NCI-H187 (cell line): Measurements from ENCODE around the gene PEG3.
"Not testable (repeated sequence)": the region's sequence is repeated elsewhere in the genome, so short reads cannot be mapped to it uniquely, and the experiment has no call there.

Experiments
- DNase-seq, 2 experiments: peaks; one replicate each; lab custom pipeline; 2025; lab: John Stamatoyannopoulos, UW

The PEG3 gene

DNA sequence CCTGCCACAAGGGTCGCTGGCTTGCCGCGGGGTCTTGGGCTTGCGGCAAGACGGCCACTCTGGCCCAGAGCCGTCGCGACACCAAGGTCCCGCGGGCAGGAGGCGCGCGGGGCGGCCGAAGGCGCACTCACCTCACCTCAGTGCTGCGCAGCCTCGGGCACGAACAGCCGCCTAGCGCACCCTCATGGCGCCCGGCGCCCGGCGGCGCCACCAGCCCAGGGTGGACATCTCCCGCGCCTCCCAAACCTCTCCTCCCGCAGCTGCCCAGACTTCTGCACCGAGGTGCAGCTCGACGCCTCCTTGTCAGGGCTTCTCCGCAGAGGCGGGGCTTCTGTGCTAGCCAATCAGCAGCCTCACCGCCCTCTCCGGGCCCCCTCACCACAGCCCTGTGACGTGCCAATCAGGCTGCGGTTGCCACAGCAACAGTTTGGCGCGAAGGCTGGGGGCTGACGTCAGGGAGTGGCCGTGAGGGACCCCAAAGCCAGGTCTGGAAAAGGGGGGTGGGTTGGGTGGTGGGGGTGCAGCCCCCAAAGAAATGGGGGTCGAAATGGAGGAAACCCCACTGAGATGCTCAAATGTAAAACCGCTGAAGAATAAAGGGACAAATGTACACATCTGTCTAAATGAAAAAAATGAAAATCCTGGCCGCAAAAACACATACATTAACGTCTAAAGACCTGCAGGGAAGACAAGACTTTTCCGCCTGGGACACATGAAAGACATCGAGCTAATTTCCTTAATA lies at the start of gene PEG3, which contains the start of gene ZIM2:
TSS of gene PEG3 (minus strand) at position 276 of the 742 bp plus-strand sequence. CDS start 16,071 bp downstream, outside the sequence.
TSS of gene ZIM2 (minus strand) at position 276 of the 742 bp plus-strand sequence. CDS start 16,449 bp downstream, outside the sequence.
- DNase-seq: no peak

DNA sequence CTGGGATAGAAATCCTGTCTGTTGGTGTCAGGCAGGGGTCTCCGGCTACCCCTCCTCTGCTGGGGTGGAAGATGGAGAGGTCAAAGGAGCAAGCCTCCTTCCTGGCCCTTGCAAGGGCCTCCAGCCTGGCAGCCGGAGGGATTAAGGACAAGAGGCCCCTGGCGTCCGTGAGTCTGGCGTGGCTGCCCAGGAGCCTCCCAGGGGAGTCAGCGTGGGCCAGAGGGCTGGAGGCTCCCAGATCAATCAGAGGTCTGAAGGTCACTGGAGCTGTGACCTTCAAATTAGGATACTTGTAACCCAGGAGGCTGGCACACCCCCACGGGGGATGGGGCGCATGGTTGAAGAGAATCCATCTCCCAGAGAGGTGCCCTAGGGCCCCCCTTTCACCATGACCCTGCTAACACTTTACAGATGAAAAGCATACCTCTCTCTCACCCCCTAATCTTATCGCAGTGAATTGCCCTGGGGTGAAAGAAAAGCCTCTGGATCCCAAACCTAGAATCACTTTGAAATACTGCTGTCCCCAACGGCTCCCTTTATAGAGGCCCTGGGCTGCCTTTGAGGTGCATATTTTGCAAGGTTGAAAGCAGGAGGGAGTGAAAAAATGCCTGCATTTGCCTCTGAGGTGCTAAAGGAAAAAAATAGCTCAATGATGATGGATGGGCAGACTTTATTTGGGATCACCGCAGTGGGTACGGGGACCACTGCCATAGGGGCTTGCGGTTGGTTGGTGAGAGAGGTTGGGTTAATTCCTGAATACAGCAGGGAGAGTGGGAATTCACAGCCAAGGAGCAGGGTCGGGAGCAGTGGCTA lies 44.9 kb upstream of the PEG3 start:
- DNase-seq: no peak

DNA sequence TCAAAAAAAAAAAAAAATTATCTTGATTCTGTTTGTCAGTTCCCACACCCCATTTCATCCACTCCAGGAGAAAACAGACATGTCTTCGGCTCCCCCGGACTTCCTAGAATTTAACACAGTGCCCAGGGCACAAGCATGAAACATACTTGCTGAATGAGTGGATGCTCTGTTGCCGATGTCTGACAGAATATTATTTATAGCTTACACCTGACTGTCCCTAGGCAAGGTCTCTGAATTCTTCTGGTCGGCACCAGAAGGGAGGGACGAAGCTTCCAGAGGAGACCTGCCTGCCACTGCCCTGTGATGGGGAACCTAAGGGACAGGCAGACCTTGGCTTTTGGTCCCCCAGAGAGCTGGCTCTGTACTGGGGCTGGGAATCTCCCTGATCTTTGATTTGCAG lies 43.9 kb upstream of the PEG3 start:
- no peak for DNase-seq

DNA sequence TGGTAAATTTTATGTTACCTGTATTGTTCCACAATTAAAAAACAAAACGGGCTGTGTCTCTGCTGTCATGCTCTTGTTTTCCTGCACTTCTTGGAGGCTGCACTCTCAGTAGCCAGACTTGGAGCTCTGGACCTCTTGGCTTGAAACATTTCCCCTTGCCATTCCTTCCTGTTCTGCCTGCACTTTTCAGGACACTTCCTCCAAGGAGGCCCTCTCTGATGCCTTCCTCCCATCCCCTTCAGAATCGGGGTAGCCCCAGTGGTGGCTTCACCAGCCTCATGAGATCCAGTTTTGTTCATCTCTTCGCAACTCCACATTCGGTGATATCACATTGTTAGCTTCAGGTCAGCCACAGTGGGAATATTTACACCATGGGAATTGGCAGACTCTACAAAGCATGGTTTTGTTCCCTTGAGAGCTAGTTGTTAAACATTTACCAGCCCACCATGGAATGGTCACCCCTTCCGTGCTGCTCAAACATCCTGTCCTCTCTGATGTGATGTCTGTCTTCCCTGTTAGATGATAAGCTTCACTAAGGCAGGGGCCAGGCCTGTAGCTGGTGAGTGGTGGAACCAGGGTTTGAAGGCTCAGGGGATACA lies 40.2 kb upstream of the PEG3 start:
- no peak for DNase-seq

DNA sequence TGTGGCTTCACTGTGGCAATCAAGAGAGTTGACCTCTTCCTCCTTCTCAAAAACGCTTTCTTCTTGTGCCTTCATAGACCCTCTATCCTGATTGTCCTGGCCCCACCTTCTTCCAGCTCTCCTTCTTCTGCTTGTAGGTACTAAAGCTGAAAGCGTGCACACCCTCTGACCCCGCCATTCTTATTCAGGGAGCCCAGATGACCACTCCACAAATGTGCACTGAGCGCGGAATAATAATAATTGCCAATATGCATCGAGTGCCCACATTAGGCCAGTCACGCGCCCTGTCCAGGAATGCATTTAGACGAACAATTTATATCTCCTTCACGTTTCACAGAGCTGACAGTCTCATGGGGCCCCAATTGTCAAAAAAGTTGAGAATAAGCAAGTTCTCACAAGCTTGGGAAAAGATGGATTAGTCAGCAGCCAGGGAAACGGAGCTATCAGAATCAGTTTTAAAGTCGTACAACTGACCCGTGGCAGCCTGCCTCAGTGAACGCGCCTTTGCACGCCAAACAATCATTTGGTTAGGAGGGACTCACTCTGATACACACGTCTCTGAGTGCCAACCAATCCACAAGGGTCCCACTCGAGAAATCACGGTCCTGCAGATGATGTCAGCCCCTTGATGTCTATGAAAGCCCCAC lies 36.7 kb upstream of the PEG3 start:
- no peak for DNase-seq

DNA sequence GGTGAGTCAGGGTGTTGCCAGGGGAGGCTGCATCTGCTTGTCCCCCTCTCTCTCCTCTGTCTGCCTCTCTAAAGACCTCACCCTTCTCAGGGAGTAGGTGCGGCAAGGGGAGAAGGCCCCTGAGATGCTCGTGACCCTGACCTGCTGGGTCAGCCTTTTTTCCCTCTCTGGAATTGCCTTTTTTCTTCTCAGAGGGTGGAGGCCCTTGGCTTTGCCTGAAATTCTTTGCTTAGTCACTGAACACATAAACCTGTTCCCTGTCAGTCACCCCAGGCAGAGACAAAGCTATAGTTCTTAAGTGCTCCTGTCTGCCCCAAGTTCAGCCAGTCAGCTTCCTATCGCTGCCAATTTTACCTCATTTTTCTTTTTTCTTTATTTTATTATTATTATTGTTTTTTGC lies 35.2 kb upstream of the PEG3 start:
- DNase-seq: no peak

DNA sequence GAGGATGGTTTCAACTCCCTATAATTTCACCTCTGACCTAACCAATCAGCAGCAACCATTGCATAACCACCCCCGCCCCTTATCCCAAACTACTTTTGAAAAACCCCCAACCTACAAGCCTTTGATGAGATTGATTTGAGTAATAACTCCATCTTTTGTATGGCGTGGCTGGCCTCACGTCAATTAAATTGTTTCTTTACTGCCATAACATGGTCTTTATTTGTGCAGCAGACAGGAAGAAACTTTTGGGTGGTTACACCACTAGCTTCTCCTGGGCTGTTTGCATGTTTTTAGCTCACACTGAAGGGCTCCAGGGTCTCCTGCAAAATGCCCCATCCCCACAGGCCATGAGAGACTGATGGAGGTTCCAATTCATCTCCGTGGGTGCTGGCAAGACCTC lies 34.0 kb upstream of the PEG3 start:
- no peak for DNase-seq

DNA sequence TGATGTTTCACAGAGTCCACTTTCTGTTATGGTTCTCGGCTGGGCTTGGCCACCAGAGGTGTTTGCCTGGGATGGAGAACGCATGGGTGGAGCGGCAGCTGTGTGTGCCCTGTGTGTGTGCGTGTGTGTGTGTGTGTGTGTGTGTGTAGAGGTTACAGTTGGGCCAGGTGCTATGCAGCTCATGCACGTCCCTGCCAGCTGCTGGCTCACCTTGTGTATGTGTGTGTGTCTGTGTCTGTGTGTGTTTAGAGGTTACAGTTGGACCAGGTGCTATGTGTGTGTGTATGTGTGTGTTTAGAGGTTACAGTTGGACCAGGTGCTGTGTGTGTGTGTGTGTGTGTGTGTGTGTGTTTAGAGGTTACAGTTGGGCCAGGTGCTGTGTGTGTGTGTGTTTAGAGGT lies 33.0 kb upstream of the PEG3 start:
- no peak for DNase-seq

DNA sequence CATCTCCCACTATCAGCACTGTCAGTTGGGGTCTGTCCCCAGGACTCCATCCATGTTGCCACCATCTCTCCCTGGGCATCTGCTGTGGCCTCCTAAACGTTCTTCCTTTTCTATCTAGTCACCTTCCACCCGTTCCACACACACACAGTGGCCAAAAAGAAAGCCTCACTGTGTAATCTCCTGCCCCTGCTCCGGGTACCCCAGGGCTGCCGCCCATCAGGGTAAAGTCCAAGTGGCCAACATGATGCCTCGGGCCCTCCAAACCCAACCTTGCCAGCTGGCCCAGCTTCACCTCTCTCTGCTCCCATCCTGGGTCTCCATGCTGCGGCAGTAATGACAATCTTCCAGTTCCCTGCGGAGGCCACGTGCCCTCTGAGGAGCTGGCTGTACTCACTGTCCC lies 29.4 kb upstream of the PEG3 start:
- no peak for DNase-seq

DNA sequence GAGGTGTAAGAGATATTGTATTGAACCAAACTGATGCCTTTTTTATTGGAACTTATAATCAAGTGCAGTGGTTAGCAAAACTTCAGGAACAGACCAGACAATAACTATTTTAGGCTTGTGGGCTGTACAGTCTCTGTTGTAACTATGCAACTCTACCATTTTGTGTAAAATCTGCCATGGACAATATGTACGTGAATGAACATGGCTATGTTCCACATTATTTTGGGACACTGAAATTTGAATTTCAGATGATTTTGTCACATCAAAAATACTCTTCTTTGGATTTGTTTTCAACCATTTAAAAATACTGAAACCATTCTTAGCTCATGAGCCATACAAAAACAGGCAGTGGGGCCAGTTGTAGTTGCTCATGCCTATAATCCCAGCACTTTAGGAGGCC lies 27.9 kb upstream of the PEG3 start:
- no peak for DNase-seq

DNA sequence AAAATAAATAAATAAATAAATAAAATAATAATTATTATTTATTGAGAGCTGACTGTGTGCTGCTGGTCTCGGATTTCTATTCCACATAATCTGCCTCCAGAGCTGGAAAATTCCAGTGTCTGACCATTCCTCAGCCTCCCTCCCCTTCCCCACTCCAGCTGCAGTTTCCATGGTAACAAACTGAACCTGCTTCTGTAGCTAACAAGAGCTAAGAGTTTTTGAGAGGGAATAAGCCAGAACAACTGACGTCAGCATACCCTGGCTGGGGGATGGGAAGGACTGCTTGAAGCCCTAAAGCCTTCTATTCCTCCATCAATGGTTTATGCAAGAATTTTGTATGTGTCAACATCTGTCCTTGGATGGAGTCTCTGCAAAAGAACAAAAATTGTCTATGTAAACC lies 26.0 kb upstream of the PEG3 start:
- no peak for DNase-seq

DNA sequence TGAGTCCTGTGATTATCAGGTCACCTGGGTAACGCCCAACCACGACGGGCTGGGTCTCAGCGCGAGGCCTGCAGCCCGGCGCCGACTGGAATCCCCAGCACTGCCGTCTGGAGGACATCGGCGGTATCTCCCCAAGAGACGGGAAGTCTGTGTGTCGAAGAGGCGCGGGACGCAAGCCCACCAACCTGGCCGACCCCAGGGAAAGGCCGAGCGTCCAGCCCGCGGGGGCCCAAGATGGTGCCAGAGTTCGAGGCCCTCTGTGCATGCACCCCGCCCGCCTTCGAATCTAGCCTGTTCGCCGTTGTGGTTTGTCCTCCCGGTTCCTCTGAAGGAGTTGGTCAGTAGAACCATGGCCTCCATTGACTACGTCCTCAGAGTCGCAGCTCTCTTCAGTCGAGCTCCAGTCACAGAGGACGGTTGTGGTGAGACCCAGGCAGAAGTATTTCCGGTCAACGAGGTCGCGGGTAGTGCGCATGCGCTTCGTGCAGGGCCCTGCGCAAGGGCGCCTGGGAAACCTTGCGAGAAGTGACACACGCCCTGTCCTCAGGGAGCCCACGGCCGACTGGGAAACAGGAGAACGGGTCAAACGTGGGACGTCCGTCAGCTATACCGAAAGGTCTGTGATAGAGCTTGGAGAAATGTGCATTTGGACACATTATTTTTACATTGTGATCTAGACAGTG lies 24.1 kb upstream of the PEG3 start:
- no peak for DNase-seq

DNA sequence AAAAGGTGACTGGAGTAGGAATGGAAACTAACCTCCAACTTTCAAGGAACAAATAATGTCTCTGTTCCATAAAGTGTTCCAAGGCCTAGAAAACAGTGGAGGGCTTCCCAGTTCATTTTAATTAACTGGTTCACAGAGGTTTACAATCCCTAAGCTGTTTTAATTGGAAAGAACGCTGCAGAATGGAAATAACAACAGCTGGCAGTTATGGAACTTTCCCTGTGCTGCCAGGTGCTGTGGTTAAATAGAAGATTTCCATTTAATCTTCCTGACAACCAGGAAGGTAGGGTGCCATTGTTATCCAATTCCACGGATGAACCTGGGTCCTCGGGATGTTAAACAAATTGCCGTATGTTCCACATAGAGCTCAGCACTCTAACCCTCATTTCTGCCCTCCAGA lies 22.2 kb upstream of the PEG3 start:
- DNase-seq: no peak

DNA sequence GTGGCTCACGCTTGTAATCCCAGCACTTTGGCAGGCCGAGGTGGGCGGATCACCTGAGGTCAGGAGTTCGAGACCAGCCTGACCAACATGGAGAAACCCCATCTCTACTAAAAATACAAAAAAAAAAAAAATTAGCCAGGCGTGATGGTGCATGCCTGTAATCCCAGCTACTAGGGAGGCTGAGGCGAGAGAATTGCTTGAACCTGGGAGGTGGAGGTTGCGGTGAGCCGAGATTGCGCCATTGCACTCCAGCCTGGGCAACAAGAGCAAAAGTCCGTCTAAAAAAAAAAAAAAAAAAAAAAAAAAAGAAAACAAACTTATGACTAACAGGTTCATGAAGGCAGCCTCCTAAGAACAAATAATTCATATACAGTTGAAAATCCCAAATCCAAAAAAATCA lies 19.9 kb upstream of the PEG3 start:
- DNase-seq: not testable (repeated sequence)

DNA sequence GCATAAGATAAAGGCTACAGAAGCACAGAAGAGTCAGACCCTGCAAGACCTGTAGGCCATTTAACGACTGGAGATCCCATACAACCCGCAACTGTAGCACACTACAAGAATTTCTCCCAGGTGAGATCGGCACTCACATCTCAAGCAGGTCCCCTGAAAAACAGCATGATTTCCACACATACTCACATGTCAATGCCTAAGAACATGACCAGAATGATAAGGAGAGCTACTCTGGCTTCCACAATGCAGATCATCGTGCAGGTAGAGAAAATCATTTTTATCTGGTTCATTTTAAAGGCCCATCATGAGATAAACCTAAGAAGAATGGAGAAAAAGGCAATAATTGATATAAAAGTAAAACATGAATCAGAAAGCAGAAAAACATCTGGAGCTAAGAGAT lies 17.5 kb upstream of the PEG3 start:
- DNase-seq: no peak

DNA sequence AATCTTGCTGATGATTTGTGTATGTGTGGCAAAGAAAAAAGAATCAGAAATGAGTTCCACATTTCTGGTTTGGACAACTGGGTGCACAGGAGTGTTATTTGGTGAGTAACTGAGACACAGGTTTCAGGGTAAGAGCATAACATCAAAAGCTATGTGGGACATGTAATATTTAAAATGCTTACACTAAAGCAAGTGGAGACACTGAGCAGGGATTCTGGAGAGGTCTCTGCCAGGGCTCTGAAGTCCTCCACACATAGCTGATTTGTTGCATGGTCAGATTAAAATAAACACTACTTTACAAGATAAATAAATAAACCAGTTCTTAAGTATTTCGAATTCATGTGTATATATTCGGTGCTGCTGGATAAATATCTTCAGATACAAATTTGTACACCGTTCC lies 16.3 kb upstream of the PEG3 start:
- no peak for DNase-seq

DNA sequence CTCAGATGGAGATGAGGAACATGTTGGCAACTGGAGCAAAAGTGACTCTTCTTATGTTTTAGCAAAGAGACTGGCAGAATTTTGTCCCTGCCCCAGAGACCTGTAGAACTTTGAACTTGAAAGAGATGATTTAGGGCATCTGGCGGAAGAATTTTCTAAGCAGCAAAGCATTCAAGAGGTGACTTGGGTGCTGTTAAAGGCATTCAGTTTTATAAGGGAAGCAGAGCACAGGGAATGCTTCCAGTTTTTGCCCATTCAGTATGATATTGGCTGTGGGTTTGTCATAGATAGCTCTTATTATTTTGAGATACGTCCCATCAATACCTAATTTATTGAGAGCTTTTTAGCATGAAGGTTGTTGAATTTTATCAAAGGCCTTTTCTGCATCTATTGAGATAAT lies 11.8 kb upstream of the PEG3 start:
- not testable (repeated sequence) for DNase-seq

DNA sequence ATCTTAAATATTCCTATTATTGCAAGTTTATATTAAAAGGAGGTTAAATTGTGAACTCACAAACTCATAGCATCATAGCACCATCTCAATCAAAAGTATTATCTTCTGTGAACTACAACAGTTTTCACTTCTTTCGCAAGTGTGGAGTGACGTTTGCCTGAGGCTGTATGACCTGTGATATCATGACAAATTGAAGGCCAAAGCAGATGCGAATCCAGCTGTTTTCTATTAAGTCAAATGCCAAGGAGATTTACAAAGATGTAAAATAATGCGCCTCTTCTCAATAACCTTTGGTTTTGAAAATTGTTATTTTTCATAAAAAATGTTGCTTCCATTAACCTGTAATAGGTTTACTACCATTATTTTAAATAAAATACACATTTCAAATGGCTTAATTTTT lies 7.6 kb upstream of the PEG3 start:
- no peak for DNase-seq

DNA sequence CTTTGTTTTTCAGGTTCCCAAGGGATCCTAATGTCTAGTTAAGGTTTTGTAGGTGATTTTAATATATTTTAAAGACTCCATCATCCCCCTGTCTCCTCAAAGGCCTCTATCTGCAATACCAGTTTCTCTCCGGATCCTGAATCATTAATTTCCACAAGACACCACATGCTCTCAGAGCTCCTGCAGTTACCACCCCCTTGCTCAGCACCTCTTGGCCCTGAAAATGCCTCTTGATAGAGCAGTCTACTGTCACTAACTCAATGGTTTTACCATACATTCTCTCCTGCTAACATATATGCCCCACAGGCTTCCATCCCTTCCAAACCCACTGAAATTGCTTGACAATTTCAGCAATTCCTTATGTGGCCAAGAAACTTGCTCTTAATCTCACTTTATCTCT lies 1.9 kb upstream of the PEG3 start:
- no peak for DNase-seq

DNA sequence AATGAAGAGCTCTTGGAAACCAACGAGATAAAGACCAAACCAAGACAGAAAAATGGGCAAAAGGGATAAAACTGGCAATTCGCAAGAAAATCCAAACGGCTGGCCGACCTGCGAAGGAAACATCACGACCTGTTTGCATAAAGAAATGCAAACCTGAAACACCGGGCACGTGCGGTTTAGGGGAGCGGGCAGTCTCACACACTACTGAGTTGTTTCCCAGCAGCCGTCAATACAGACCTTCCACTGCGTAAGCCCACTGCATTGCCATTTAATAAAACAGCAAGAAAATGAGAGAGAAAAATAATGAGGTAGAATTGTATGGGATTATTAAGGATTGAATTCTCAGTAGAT lies 642 bp upstream of the PEG3 start:
- DNase-seq: no peak

DNA sequence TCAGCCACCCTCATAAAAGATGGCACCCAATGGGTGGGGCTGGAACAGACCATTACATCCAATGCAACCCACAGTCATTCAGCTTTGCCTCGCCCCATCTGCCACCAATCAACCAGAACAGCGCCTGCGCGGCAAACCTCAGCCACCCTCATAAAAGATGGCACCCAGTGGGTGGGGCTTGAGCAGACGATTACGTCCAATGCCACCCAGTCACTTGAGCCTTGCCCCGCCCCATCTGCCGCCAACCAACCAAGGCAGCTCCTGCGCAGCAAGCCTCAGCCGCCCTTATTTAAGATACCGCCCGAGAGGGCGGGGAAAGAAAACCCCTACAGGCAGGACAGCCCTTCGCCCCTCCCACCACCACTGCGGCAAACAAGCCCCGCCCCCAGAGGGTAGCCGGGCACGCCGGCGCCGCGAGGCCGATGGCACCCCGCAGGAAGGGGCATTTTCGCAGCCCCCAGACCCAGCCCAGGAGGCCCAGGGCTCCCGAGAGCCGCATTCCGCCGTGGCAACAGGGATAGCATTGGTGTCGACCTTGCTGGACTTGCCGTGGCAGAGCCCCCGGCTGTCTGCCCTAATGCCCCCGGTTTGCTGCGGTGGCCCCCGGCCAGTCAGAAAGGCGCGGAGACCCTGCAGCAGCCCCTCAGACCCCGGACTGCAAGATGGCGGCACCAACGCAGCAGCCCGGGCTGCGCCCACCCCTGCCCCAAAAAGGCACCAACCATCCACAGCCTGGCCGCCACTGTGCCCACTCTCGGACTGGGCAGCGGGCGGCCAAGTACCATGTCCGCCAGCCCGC lies 675 bp downstream of the PEG3 start:
- no peak for DNase-seq
